Measurements from ENCODE around the gene GLT6D1. TPM values are rescaled to one million over a fixed set of nuclear protein-coding genes. Genes with fewer than 3 reads are reported as not detected.

GLT6D1 gene
- total RNA-seq, 2 experiments from 2014 or later: not detected

DNA sequence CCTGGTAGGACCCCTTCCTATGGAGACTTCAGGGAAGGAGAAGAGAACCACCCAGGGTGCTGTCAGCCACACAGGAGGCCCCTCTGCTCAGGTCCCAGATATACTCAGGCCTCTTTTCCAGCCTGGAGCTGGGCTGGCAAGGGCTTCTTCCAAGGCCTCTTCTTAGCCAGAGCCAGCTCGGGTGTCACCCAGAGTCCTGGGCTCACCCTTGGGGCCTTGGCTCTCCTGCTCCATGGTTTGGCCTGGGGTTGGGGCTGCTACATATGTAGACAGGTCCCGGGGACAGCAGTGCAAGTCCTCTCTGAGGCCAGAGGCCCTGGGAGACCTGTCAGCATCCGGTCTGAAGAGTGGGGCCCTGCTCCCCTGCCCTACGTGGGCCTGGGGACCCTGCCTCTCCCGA, 55.0 kb downstream of the GLT6D1 start:
- POLR2A ChIA-PET: no interaction called here

DNA sequence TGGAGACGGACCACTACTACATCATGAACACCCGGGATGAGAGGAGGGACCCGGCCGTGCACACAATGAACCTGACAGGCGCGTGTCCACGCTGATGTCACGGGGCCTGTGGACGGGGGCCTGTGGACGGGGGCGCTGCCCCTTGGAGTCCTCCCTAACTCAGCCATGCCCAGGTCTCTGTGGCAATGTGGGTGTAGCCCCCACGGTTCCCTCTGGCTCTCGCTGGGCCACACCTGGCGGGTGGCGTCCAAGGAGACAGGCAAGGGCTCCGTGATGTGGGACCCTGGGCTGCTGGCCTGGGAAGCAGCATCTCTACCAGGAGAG, 55.7 kb downstream of the GLT6D1 start:
- no peak overlapping the region for H3K27ac ChIP-seq (ENCODE audit: low read depth, low read length, poor library complexity, severe bottlenecking)
- intact Hi-C loops (cut with micrococcal nuclease; ENCODE audit: unreplicated experiment): no loop called here
- no peak for DNase-seq (ENCODE audit: low spot score)
- H3K4me2 ChIP-seq (ENCODE audit: low read length): no peak overlapping the region
- no peak overlapping the region for H2AFZ ChIP-seq (ENCODE audit: low read length)
- no peaks in the 10 kb centered on the region for H3K79me2 ChIP-seq (ENCODE audit: insufficient read depth, low read depth, low read length)
- no peak overlapping the region for H3K4me3 ChIP-seq (ENCODE audit: low read depth, low read length, poor library complexity, severe bottlenecking)
- H3K9me2 ChIP-seq (ENCODE audit: insufficient read depth, low read length): no peaks in the 10 kb centered on the region
- H3K9me3 ChIP-seq (ENCODE audit: low read length): no peaks in the 10 kb centered on the region
- POLR2A ChIA-PET: no interaction called here
- no peaks in the 10 kb centered on the region for H4K20me1 ChIP-seq (ENCODE audit: insufficient read depth, low read length)
- H3K36me3 ChIP-seq (ENCODE audit: insufficient read depth, low read length): no peaks in the 10 kb centered on the region
- CTCF ChIA-PET (ENCODE audit: unreplicated experiment): no interaction called here
- no peaks in the 10 kb centered on the region for H3K4me1 ChIP-seq (ENCODE audit: insufficient read depth, low read length, poor library complexity, severe bottlenecking)
- no TSS peak for BruUV-seq (replicated peaks)
- TF ChIP-seq EZH2phosphoT487 (IDR thresholded peaks at IDR 0.05; ENCODE audit: borderline replicate concordance, low read depth, low read length): no peak
- TF ChIP-seq CTCF (conservative IDR thresholded peaks at IDR 0.05; ENCODE audit: low read length): no peak

More for the DNA sequence above, 55.0 kb downstream of the GLT6D1 start:
- no peaks in the 10 kb centered on the region for H3K79me2 ChIP-seq (ENCODE audit: insufficient read depth, low read depth, low read length)
- no peaks in the 10 kb centered on the region for H3K4me1 ChIP-seq (ENCODE audit: insufficient read depth, low read length, poor library complexity, severe bottlenecking)
- H3K36me3 ChIP-seq (ENCODE audit: insufficient read depth, low read length): no peaks in the 10 kb centered on the region
- no TSS peak for BruUV-seq (replicated peaks)
- H3K9me2 ChIP-seq (ENCODE audit: insufficient read depth, low read length): no peaks in the 10 kb centered on the region
- no peak overlapping the region for H3K4me2 ChIP-seq (ENCODE audit: low read length)
- no peak for DNase-seq (ENCODE audit: low spot score)
- no peaks in the 10 kb centered on the region for H3K9me3 ChIP-seq (ENCODE audit: low read length)
- intact Hi-C loops (cut with micrococcal nuclease; ENCODE audit: unreplicated experiment): no loop called here
- no peak overlapping the region for H3K27ac ChIP-seq (ENCODE audit: low read depth, low read length, poor library complexity, severe bottlenecking)
- H4K20me1 ChIP-seq (ENCODE audit: insufficient read depth, low read length): no peaks in the 10 kb centered on the region
- CTCF ChIA-PET (ENCODE audit: unreplicated experiment): no interaction called here
- TF ChIP-seq EZH2phosphoT487 (IDR thresholded peaks at IDR 0.05; ENCODE audit: borderline replicate concordance, low read depth, low read length) (no peak), CTCF (conservative IDR thresholded peaks at IDR 0.05; ENCODE audit: low read length) (no peak)
- no peak overlapping the region for H2AFZ ChIP-seq (ENCODE audit: low read length)
- no peak overlapping the region for H3K4me3 ChIP-seq (ENCODE audit: low read depth, low read length, poor library complexity, severe bottlenecking)

DNA sequence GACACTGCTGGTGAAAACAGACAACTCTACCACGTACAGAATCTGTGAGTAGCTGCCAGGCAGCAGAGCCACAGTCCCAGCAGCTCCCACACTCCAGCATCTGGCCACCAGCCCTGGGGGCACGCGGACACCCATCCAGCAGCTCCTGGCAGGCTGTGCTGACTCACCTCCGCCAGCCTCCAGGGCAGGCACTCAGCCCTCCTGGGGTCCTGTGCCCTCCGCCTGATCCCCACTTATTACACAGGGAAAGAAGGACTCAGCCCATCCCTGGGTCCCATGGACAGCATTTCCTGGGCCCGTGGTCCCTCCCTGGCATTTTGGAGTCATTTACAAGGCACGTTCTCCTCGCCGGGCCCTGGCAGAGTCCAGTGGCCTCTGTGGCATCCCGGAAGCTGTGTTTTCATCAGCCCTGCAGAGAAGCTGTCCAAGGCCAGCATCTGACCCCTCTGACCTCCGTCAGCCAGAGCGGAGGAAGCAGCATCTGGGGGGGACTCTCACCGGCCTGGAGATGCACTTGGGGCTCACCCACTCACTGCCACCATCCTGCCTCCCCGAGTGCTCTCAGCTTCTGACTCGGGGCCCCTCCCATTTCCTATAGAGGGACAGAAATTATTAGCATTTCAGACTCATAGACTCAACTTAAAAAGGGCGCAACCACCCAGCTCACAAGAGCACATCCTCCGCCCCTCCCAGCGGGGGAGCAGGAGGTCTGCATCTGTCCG, 56.2 kb downstream of the GLT6D1 start:
- no peak for TF ChIP-seq EZH2phosphoT487 (IDR thresholded peaks at IDR 0.05; ENCODE audit: borderline replicate concordance, low read depth, low read length)
- no peak for TF ChIP-seq CTCF (conservative IDR thresholded peaks at IDR 0.05; ENCODE audit: low read length)
- intact Hi-C loops (cut with micrococcal nuclease; ENCODE audit: unreplicated experiment): no loop called here
- Histone ChIP-seq H3K4me3 (ENCODE audit: low read depth, low read length, poor library complexity, severe bottlenecking) (no peak overlapping the region), H3K9me3 (ENCODE audit: low read length) (no peaks in the 10 kb centered on the region), H3K27ac (ENCODE audit: low read depth, low read length, poor library complexity, severe bottlenecking) (no peak overlapping the region), H3K79me2 (ENCODE audit: insufficient read depth, low read depth, low read length) (no peaks in the 10 kb centered on the region), H3K4me2 (ENCODE audit: low read length) (no peak overlapping the region), H3K4me1 (ENCODE audit: insufficient read depth, low read length, poor library complexity, severe bottlenecking) (no peaks in the 10 kb centered on the region), H4K20me1 (ENCODE audit: insufficient read depth, low read length) (no peaks in the 10 kb centered on the region), H3K36me3 (ENCODE audit: insufficient read depth, low read length) (no peaks in the 10 kb centered on the region), H3K9me2 (ENCODE audit: insufficient read depth, low read length) (no peaks in the 10 kb centered on the region), H2AFZ (ENCODE audit: low read length) (no peak overlapping the region)
- DNase-seq (ENCODE audit: low spot score): no peak
- POLR2A ChIA-PET: no interaction called here
- no TSS peak for BruUV-seq (replicated peaks)
- CTCF ChIA-PET (ENCODE audit: unreplicated experiment): interaction anchor here (0.5 kb wide), 1 partner anchor 167 kb away, joined by 3 read pairs; no protein-coding TSS in a partner anchor

Data from OCI-LY7 (cell line).